A673 (cell line): ENCODE results near the gene TTC3. TPM values are rescaled to one million over a fixed set of nuclear protein-coding genes. Genes with fewer than 3 reads are reported as not detected.

Source experiments
- BruUV-seq: library from RNA; stranded (reverse); fragments of 400-500 nt; replicated peaks from 2 replicates; lab custom pipeline; 2021; lab: Mats Ljungman, UMichigan
- CTCF ChIA-PET: fragments of 300-600 bp; sonication (Branson Sonifier 250); formaldehyde crosslinking; loops from one replicate; lab custom pipeline; 2022; ENCODE audit warnings: antibody characterized with exemption; lab: Charles Lee
- POLR2A ChIA-PET: fragments of 300-600 bp; sonication (Branson Sonifier 250); formaldehyde crosslinking; loops from one replicate; lab custom pipeline; 2022; ENCODE audit warnings: antibody characterized with exemption; ENCODE audit not compliant: low non-redundant PET; lab: Charles Lee
- DNase-seq: peaks from one replicate; pipeline ENCODE4 v3.0.0-alpha.2; 2015; ENCODE audit warnings: low spot score
- H3K27ac ChIP-seq: fragments of 200-600 bp; sonication (generic); 2 replicates; pipeline ENCODE4 v1.5.1; 2016; ENCODE audit warnings: mixed run types, low read depth, mild to moderate bottlenecking, mixed read lengths, antibody characterized with exemption, low read length; ENCODE audit not compliant: poor library complexity, severe bottlenecking
- H3K27me3 ChIP-seq: fragments of 200-600 bp; sonication (generic); replicated peaks from 2 replicates; pipeline ENCODE4 v1.6.1; 2017; ENCODE audit warnings: mixed run types, low read depth, mild to moderate bottlenecking, mixed read lengths, antibody characterized with exemption, low read length; ENCODE audit not compliant: insufficient read depth, poor library complexity
- H3K36me3 ChIP-seq: fragments of 200-600 bp; sonication (generic); 2 replicates; pipeline ENCODE4 v1.6.1; 2016; ENCODE audit warnings: mixed run types, mild to moderate bottlenecking, mixed read lengths, antibody characterized with exemption, low read length; ENCODE audit not compliant: insufficient read depth, poor library complexity, severe bottlenecking
- H3K4me1 ChIP-seq: fragments of 200-600 bp; sonication (generic); 2 replicates; pipeline ENCODE4 v1.6.1; 2017; ENCODE audit warnings: mixed run types, mild to moderate bottlenecking, mixed read lengths, antibody characterized with exemption, low read length; ENCODE audit not compliant: insufficient read depth, poor library complexity, severe bottlenecking
- H3K4me3 ChIP-seq: fragments of 200-600 bp; sonication (generic); 2 replicates; pipeline ENCODE4 v1.5.1; 2016; ENCODE audit warnings: low read depth, mixed run types, mild to moderate bottlenecking, mixed read lengths, low read length; ENCODE audit not compliant: poor library complexity, severe bottlenecking
- H3K9me3 ChIP-seq: fragments of 200-600 bp; sonication (generic); 2 replicates; pipeline ENCODE4 v1.6.1; 2016; ENCODE audit warnings: mixed run types, low read depth, mild to moderate bottlenecking, mixed read lengths, antibody characterized with exemption, low read length; ENCODE audit not compliant: poor library complexity, severe bottlenecking
- EZH2 ChIP-seq: fragments of 200-600 bp; sonication (generic); IDR thresholded peaks from 2 replicates; pipeline ENCODE4 v1.6.1; 2017; ENCODE audit warnings: borderline replicate concordance, low read depth, mild to moderate bottlenecking, mixed read lengths, antibody characterized with exemption, low read length; ENCODE audit not compliant: poor library complexity, severe bottlenecking
- intact Hi-C: fragments of 100-400 bp; cut with micrococcal nuclease; formaldehyde crosslinking; loops from one replicate; pipeline ENCODE4 v1.10.0; 2022; ENCODE audit not compliant: unreplicated experiment
- total RNA-seq: library from RNA; stranded (reverse); gene quantifications from 2 replicates; pipeline ENCODE4 v1.2.3, GENCODE V29; 2021
- TF ChIP-seq, protein P1 (sequence below): fragments of 300-800, 200-600 bp; sonication (generic); conservative IDR thresholded peaks from 2 replicates; pipeline ENCODE4 v1.5.1; 2017; ENCODE audit warnings: low read depth, mild to moderate bottlenecking, antibody characterized with exemption, low read length, moderate library complexity, mixed read lengths

TTC3 gene
- total RNA-seq, 1 experiment from 2014 or later: 137 TPM

DNA sequence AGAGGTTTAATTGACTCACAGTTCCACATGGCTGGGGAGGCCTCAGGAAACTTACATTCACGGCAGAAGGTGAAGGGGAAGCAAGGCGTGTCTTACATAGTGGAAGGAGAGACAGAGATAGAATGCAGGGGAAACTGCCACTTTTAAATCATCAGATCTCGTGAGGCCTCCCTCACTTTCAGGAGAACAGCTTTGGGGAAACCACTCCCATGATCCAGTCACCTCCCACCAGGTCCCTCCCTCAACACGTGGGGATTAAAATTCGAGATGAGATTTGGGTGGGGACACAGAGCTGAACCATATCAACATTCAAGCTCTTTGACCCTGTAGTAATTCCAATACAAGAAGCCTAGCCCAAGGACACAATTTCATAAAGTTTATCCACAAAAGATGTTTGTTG, 13.9 kb upstream of the TTC3 start:
- no peaks in the 10 kb centered on the region for H3K27me3 ChIP-seq
- ChIA-PET POLR2A (no interaction called here), CTCF (no interaction called here)
- H3K9me3 ChIP-seq: no peaks in the 10 kb centered on the region
- no TSS peak for BruUV-seq
- H3K4me1 ChIP-seq: peaks cover 26% of the 10 kb centered on the region
- no peak for TF ChIP-seq EZH2
- TF ChIP-seq, protein P1, sequence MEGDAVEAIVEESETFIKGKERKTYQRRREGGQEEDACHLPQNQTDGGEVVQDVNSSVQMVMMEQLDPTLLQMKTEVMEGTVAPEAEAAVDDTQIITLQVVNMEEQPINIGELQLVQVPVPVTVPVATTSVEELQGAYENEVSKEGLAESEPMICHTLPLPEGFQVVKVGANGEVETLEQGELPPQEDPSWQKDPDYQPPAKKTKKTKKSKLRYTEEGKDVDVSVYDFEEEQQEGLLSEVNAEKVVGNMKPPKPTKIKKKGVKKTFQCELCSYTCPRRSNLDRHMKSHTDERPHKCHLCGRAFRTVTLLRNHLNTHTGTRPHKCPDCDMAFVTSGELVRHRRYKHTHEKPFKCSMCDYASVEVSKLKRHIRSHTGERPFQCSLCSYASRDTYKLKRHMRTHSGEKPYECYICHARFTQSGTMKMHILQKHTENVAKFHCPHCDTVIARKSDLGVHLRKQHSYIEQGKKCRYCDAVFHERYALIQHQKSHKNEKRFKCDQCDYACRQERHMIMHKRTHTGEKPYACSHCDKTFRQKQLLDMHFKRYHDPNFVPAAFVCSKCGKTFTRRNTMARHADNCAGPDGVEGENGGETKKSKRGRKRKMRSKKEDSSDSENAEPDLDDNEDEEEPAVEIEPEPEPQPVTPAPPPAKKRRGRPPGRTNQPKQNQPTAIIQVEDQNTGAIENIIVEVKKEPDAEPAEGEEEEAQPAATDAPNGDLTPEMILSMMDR: no peak
- H3K27ac ChIP-seq: no peak overlapping the region
- intact Hi-C loops: no loop called here
- no peaks in the 10 kb centered on the region for H3K36me3 ChIP-seq
- H3K4me3 ChIP-seq: no peak overlapping the region
- no peak for DNase-seq

DNA sequence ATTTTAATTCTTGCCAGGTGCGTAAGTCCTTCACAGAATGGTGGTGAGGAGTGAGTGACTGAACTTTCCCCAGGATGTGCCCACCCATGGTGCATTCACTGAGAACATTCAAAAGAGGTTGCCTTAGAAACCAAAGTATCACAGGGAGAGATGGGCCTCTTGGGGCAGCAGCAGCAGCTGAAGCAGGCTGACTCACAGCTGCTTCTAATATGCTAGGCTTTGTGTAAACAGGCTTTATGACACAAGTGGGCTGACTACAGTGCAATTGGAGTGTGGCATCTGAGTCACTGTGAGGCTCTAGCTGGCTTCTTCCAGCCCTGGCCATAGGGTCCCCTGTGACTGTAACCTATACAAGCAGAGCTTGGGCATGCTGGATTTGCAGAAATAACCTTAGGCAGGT, 12.8 kb upstream of the TTC3 start:
- H3K4me3 ChIP-seq: no peak overlapping the region
- peaks cover 26% of the 10 kb centered on the region for H3K4me1 ChIP-seq
- no TSS peak for BruUV-seq
- no peaks in the 10 kb centered on the region for H3K27me3 ChIP-seq
- peak overlapping the region; percentile 48 for H3K27ac ChIP-seq
- ChIA-PET POLR2A (interaction anchor here (0.6 kb wide), 1 partner anchor 319 kb away, joined by 3 read pairs; no protein-coding TSS in a partner anchor), CTCF (interaction anchor here (0.6 kb wide), 1 partner anchor 933 kb away, joined by 3 read pairs; no protein-coding TSS in a partner anchor)
- intact Hi-C loops: no loop called here
- no peaks in the 10 kb centered on the region for H3K9me3 ChIP-seq
- H3K36me3 ChIP-seq: peaks cover 7% of the 10 kb centered on the region
- TF ChIP-seq, protein P1: no peak
- no peak for TF ChIP-seq EZH2
- DNase-seq: peak; percentile 96

DNA sequence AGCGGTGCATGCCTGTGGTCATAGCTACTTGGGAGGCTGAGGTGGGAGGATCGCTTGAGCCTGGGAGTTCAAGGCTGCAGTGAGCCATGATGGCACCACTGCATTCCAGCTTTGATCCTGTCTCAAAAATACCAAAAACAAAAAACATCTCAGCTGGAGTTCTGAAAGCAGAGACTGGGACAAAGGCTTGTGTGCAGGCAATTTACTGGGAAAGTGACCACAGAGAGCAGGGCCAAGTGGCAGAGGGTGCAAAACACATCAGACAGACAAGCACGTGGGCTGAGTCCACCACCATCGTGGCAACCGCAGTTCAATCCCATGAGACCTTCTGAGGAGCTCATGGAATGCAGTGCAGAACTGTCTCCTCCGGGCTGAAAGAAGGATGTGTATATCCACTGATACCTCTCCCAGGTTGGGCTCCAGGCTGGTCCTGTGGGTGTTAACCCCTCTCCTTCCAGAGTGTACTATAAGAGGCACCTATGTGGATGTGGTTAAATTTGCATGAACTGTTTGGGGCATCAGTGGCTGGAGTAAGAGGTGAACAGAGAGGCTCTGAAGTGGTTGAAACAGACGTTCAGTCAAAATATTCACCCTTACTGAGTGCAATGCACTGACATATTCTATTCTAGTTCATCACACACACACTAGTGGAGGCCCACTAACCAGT, 11.0 kb upstream of the TTC3 start:
- Histone ChIP-seq H3K27me3 (no peaks in the 10 kb centered on the region), H3K4me1 (peaks cover 36% of the 10 kb centered on the region), H3K4me3 (no peak overlapping the region), H3K27ac (no peak overlapping the region), H3K9me3 (no peaks in the 10 kb centered on the region), H3K36me3 (peaks cover 18% of the 10 kb centered on the region)
- DNase-seq: no peak
- ChIA-PET CTCF (interaction anchor here (1.0 kb wide), 1 partner anchor 71 kb away, joined by 3 read pairs; no protein-coding TSS in a partner anchor), POLR2A (no interaction called here)
- TF ChIP-seq, protein P1: no peak
- no peak for TF ChIP-seq EZH2
- intact Hi-C loops: no loop called here
- BruUV-seq: no TSS peak
